Stimulated activated CD8-positive, alpha-beta memory T cell treated with anti-CD3 and anti-CD28 coated beads, Interleukin-4, amount 100 ng/mL, for 4 hours (primary cell): ENCODE measurements around the gene UTP25.
A peak's percentile ranks its signal among the peaks of the same experiment; 100 is the strongest.

Source experiments
- DNase-seq, 2 donors: peaks; one replicate each; pipeline ENCODE4 v3.0.0-alpha.2; 2020; ENCODE audit warnings: low read depth in 2 of 2, low spot score in 1 of 2

Gene UTP25

DNA sequence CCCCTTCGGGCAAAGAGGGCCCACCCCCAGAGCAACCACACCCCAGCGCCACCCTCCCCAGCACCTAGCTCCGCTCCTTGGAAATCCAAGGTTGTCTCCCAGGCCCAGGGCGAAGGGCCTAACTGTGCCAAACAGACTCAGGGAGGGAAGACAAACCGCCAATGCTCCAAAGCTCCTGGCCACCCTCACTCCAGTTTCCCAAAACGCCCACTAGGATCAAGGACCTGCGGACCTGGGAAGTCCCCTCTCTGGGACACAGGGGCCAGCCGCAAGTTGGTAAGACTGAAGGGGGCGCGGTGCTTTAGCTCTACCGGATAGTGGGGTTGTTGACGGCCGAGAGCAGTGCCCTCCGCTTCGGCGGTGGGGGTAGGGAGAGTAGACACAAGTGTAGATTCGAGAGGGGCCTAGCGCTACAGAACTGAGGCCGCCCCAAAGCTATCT is 22.4 kb upstream of the UTP25 start:
- no peak for DNase-seq

DNA sequence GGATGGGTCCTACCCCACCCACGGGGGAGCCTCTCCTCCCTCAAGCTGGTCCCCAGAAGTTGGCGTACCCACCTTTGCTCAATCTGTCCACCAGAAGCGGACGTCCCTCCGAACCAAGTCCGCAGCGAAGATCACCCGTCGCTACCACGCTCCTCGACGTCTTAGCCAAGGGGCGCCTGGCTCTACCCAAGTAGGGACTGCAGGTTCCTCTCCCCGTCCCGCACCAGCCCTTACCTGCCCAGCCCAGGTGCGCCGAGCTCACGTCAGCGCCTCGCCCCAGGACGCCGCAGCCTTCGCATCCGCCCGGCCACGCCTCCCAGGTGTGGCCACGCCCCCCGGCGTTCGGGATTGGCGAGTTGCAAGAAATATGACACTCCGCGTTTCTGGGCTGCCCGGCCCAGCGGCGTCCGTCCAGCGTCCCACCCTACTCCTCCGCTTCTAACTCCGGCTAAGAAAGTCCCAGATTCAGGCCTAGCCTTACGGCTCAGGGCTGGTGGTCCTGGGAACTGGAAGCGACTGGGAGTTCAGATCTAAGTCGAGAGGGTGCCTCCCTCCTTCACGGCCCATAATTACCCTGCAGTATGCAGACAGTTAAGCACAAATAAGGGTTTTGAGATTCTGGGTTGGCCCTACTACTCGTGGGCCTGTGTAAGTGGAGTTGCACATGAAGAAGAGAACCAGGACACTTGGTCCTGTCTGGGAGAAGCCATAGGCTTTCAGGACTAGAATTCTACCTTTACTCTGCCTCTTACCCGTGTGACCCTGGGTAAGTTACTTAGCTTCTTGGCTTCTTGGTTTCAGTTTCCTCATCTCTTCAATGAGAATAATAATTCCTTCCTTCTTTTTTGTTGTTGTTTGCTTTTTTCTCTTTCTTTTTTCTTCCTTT is 21.7 kb upstream of the UTP25 start, which contains the start of gene IRF6:
Gene IRF6, minus strand, starts transcription at position 268 of the 886 bp plus-strand sequence. CDS start 4,729 bp downstream, outside the sequence.
- peak; percentile 41 to 42 for DNase-seq

DNA sequence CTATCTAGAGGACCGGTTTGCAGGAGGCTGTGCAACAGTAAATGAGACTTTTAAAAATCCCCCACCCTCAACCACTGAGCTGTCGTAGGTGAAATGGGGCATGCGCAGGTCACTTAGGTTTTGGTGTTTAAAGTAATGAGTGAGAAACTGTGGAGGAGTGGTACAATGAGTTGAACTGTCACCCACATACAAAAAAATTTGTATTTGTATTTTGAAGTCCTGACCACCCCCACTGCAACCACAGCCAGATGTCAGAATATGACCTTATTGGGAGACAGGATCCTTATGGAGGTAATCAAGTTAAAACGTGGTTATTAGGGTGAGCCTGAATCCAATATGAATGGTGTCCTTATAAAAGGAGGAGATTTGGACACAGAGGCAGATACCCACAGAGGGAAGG is 20.3 kb upstream of the UTP25 start:
- DNase-seq, result no peak

DNA sequence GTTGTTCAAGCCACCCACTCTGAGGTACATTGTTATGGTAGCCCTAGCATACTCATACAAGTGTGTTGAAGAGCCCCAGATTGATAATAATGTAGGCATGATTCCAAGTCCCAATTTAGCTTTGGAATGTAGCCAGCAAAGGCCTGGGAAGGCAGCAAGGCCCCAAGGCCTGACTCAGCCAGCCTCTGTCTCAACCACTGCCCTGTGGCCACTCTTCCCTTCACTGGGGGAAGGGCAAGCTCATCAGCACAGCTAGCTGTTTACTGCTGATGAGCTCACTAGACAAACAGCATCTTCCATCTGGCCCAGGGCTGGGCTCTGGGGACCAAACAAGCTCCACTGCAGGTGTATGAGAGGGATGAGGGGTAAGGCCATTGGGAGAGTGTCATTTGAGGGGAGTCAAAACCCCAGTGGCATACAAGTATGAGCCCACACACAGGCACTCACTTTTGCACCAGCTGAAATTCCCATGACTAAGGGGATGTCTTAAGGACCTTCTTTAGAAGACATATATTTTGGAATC is 19.7 kb upstream of the UTP25 start:
- DNase-seq, result no peak

DNA sequence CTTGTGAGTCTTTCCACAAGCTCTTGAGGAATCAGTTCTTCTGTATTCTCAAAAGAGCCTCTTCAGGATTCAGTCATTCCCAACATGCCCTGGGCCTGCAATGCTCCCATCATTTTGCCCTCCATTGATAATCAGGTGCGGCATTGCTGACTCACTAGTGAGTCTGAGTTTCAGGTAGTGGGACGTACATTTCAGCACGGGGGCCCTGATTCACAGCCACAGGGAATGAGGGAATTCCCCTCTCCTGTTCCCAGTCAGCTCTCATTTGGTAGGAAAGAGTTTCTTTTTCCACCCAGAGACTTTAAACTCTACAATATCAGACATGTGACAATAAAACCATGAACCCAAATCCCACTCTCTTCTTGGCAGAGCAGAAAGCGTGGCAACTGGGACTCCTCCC is 18.2 kb upstream of the UTP25 start:
- DNase-seq, result no peak

DNA sequence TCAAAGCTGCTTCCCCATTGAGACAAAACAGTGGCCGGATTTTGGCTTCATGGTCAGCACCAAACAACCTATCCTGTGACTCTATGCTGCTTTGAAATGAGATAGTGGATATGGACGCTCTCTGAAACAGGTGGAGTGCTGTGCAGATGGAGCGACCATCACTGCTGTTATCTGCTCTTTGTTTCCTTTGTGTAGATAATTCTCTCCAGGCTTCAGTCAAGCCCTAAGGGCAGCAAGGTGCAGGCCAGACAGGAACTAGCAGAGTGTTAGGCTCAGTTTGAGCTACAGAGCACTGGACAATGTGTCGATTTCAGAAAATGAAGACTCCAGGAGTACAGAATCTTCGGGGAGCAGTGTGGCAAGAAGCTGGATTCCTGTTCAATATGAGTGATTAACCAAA is 17.0 kb upstream of the UTP25 start:
- DNase-seq, result no peak

DNA sequence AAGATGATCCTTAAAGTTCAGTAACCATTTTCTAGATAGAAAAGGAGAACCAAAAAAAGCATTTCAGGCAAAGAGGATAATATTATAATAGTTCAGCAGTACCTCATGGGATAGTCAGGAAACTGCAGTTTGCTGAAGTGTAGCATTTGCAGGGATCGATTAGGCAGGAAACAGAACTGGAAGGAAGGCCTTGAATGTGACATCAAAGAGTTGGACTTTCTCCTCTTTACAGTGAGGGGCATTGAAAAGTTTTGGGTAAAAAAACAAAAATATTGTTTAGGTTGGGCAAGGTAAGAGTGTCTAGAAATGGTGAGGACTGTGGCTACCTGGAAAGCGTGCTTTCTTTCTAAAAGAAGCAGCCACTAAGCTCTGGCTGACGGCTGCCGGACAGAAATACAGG is 13.9 kb upstream of the UTP25 start:
- no peak for DNase-seq

DNA sequence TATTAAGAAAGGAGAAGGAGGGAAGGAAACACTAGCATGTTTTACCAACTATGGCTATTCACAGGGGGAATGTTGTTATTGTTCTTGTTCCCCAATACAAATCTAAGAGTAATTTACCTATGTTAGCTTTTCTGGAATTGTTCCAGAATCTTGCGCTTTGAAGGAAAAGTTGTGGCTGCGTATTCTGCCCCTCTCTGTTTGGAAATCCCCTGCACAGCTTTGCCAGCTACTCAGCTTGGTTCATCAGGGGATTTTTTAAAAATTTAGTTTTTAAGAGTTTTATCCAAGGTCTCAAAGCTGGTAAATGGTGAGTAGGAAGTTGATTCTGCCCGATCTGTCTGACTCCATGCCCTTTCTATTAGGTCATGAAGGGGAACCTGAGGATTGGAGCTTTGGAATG is 12.3 kb upstream of the UTP25 start:
- DNase-seq, result no peak

DNA sequence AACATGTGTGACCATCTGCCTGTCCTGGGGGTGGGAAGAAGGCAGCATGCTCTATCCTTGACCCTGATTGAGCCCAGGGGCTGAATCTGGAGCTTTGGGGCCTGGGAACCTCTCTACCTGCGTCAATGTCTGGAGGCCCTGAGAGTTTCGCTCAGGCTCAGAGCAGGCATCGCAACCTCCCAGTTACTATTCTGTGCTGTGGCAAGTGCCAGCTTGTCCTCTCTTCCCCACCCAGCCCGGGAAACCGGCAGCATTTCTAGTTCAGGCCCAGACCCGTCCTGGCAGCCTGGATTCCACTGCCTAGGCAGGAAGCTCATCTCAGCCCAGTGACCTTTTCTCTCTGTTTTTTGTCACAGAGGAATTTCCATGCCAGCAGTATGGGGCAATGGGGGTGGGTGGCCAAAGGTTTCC is 11.8 kb upstream of the UTP25 start:
- no peak for DNase-seq

DNA sequence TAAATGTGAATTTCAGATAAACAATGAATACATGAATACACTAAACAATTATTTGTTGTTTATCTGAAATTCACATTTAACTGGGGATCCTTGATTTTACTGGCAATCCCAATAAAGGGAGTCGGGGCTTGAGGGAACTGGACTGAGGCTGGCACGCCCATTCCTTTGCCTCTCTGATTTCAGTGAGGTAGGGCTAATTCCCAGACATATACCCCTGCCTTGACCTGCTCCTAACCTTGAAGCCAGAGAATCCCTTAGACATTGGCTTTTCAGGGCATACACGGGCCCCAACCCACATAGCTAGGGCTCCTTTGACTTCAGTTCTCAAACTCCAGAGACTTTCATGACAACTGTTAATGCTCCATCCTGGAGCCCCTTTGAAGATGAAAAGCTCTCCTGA is 10.8 kb upstream of the UTP25 start:
- DNase-seq, result no peak

DNA sequence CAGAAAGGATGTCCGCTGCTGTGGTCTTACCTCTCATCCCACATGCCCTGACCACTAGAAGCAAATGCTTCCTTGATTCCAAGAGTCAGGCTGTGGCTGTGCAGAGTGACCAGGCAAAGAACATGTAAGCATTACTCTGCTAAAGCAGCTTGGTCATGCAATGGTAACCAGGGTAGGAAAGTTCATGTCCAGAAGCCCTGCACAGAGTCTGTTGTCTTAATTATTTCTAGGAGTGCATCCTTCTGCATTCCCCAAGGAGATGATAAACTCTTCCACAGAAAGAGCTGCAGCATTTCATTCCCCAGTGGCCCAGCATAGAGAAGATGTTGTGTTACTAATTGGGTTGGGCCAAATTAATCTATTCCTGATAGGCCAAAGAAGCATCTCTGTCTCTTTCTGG is 10.1 kb upstream of the UTP25 start:
- no peak for DNase-seq

DNA sequence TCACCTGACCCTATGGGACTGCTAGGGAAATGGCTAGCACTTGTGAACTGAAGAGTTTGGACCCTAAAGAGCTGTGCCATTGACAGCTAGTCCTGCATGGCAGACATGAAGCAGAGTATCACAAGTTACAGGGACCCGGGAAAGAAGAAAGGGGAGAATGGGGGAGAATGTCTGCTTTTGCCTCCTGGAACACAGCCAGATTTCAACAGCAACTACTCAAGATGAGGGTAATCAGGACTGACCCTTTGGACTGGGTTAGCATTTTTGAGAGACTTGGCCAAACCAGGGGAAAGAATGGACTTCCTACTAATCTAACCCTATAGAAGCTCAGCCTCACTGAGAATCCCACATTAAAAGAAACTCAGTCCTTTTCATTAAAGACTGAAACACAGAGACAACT is 8.7 kb upstream of the UTP25 start:
- no peak for DNase-seq

DNA sequence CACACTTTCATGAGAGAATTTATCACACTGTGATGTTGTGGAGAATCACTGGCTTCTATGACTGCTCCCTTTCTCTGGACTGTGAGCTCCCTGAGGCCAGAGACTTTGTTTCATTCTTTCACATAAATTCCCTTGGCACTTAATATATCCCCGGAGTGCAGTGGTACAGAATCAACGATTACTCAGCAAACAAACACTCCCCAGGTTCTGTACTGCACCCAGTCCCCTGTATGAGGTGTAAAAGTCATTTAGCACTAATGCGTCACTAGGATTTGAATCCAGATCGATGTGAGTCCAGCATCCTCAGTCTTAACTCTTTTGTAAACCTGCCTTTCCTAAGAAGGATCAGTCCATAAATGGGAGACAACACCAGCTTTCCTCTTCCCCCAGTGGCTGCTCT is 6.8 kb upstream of the UTP25 start:
- DNase-seq, result no peak

DNA sequence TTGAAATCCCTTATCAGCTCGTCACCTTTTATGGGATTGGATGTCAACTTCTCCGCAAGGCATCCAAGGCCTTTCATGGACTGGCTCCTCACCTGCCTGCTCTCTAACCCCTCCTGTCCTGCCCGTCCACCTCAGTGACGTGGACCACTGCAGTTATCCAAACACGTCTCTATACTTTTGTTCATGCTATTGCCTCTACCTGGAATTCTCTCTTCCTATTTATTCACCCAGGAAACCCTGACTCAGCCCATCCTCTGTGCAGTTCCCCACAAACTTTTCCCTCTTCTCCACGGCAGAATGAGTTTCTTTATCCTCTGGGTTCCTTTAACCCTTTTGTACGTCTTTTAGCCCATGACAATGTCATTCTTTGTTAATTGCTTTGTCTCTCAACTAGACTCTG is 5.1 kb upstream of the UTP25 start:
- no peak for DNase-seq

DNA sequence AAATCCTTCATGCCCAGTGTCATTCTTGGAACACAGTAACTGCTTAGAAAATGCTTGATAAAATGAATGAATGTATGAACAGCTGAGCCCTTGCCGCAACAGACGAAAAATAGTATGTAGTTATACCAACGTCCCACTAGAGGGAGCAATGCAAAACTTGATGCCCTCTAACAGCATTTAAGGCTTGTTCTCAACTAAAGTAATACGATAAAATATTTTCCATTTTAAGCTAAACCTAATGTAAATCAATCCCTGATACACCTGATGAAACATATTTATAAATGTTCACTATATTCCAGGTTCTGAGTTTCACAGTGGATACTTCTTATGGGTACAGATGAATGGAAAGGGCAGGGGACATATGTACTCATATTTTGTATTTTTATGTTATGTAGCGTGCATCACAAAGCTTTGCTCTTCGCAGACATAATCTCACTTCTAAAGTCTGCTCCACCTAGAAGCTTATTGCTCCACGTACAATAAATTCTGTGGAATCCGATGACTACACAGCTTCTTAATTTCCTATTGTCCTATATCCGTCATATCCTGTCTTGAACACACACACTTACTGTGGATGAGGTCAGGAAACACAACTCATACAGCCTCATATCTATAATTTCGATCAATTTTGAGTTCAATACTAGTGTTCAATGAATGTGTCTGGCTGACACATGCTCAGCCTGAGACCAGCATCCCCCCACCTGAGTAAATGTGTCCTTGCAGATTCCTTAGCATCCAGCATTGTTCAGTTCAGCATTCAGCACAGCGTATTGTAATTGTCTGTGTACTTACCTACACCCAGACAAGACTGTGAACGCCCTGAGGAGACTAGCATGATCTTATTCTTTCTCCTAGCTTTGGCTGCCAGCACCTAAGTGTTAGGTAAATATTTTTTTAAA is 4.4 kb upstream of the UTP25 start:
- DNase-seq, result no peak

DNA sequence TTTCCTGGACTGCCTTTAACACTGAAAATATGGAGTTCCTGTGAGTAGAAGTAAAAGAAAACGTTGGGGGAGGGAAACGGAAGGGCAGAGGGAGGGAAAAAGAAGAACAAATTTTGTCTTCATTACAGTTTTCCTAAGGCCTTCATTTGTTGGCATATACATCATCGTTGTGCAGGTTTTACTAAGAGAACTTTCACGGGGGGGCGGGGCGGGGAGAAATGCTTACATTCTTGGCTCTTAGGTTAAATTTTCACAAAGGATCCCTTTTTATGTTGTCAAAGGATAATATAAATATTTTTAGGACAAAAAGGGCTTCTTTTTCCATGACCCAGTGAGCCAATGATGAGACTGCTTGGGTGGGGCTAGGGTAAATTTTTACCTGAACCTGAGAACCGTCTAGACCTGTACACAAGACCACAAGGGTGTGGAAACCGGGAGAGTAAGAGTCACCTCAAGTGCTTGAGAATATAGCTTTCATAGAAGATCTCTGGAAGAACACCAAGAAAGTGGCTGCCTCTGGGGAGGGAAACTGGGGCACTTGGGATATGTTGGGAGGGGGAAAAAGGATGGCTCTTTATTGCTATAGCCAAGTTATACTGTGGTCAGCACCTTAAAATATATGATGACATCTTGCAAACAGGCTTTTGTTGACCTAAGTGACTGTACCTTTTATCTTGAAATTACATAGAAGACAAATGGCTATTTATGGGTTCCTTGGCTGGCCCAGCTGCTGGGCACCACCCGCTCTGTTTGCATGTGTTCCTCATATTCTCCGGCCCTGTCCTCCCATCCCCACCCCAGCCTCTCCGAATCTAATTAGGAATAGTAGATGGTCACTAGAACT is 2.0 kb upstream of the UTP25 start:
- DNase-seq, result no peak

DNA sequence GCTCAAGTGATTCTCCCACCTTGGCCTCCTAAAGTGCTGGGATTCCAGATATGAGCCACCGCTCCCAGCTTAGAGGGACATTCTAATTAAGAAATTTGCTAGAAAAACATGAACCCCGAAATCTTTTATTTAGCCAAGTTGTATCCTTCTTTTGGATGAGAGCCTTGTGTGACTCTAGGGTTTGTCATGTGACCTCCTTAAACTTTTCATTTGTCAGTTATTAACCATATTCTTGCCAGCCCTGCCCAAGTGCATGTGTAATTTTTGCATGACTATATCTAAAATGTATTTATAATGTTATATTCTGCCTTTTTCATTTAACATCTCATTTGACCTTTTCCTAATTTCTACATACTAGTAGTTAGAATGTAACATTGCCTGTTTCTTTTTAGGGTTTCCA is 1.9 kb downstream of the UTP25 start:
- DNase-seq, result no peak

DNA sequence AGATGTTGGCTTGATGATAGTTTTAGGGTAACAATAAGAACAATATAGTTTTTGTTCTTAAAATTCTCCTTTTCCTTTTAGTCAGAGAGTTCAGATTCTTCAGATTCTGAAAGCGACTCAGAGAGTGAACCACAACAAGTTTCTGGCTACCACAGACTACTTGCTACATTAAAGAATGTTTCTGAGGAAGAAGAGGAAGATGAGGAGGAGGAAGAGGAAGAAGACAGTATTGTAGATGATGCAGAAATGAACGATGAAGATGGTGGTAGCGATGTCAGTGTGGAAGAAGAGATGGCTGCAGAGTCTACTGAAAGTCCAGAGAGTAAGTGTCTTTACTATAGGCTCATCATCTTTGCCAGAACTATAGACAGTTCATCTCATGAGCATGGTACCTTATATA is 3.0 kb downstream of the UTP25 start:
- DNase-seq, result no peak

DNA sequence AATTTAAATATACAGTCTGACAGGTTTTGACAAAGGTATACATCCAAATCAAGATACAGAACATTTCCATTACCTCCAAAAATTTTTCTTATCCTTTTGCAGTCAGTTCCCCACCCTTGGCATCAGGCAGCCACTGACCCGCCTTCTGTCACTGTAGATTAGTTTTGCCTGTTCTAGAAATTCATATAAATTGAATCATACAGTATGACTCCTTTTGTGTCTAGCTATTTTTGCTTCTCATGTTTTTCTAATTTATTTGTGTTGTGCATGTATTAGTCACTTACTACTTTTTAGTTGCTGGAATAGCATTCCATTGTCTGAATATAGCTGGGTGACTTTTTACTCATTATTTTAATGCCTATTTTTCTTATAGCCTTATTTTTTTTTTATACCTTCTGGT is 3.8 kb downstream of the UTP25 start:
- DNase-seq, result no peak

DNA sequence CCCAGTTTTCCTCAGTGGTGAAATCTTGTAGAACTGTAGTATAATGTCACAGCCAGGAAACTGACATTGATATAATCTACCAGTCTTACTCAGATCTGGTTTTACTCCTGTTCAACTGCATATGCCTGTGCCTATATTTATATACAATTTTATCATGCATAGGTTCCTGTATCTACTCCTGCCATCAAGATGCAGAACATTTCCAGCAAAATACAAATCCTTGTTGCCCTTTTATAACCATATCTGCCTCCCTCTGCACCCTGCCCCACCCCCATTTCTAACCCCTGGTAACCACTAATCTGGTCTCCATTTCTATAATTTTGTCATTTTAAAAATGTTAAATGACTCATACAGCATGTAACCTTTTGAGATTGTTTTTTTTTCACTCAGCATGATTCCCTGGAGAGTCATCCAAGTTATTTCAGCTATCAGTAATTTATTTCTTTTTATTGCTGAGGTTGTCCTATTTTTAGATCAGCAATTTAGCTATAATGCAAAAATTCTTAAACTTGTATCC is 8.1 kb downstream of the UTP25 start:
- no peak for DNase-seq

DNA sequence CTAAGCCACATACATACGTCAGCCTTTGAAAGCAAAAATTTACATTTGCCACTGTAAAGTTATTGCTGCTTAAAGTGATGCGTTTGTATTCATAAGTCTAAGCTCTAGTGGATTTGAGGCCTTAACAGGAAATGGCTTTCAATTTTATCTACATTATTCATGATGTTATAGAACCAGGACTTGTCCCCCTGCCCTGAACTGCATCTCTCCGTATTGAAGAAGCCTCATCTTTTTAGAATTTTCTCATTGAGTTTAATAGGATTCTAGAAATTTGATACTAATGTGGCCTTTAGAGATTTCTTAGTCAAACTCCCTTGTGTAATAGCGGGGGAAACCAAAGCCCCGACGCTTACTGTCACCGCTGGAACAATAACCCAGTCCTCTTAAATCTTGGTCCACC is 9.9 kb downstream of the UTP25 start:
- no peak for DNase-seq
